Ishikawa (cell line): ENCODE results near the gene PKN2.

ENCODE experiments used
- CEBPB ChIP-seq: IDR thresholded peaks from 2 replicates; pipeline ENCODE4 v1.6.1; 2012
- CREB1 ChIP-seq: IDR thresholded peaks from 2 replicates; pipeline ENCODE4 v1.6.1; 2012; ENCODE audit warnings: low read depth
- EGR1 ChIP-seq: IDR thresholded peaks from 2 replicates; pipeline ENCODE4 v1.6.1; 2012
- EP300 ChIP-seq: IDR thresholded peaks from 2 replicates; pipeline ENCODE4 v1.6.1; 2012; ENCODE audit warnings: borderline replicate concordance
- FOXM1 ChIP-seq: IDR thresholded peaks from 2 replicates; pipeline ENCODE4 v1.6.1; 2012; ENCODE audit warnings: low read depth, borderline replicate concordance
- NFIC ChIP-seq: IDR thresholded peaks from 2 replicates; pipeline ENCODE4 v1.6.1; 2012
- RAD21 ChIP-seq: IDR thresholded peaks from 2 replicates; pipeline ENCODE4 v1.6.1; 2012; ENCODE audit warnings: low read depth
- TAF1 ChIP-seq: IDR thresholded peaks from 2 replicates; pipeline ENCODE4 v1.6.1; 2012; ENCODE audit warnings: low read depth, mild to moderate bottlenecking
- TCF12 ChIP-seq: IDR thresholded peaks from 2 replicates; pipeline ENCODE4 v1.6.1; 2012; ENCODE audit warnings: low read depth
- TEAD4 ChIP-seq: IDR thresholded peaks from 2 replicates; pipeline ENCODE4 v1.6.1; 2012
- YY1 ChIP-seq: IDR thresholded peaks from 2 replicates; pipeline ENCODE4 v1.6.1; 2012; ENCODE audit warnings: low read depth
- ZBTB7A ChIP-seq: IDR thresholded peaks from 2 replicates; pipeline ENCODE4 v1.6.1; 2012; ENCODE audit warnings: low read depth
- TF ChIP-seq, protein P1 (sequence below): IDR thresholded peaks from 2 replicates; pipeline ENCODE4 v1.6.1; 2012
- TF ChIP-seq, protein P2 (sequence below): IDR thresholded peaks from 2 replicates; pipeline ENCODE4 v1.6.1; 2012; ENCODE audit warnings: low read depth, mild to moderate bottlenecking
- TF ChIP-seq, protein P3 (sequence below): IDR thresholded peaks from 2 replicates; pipeline ENCODE4 v1.6.1; 2012

PKN2 gene

DNA sequence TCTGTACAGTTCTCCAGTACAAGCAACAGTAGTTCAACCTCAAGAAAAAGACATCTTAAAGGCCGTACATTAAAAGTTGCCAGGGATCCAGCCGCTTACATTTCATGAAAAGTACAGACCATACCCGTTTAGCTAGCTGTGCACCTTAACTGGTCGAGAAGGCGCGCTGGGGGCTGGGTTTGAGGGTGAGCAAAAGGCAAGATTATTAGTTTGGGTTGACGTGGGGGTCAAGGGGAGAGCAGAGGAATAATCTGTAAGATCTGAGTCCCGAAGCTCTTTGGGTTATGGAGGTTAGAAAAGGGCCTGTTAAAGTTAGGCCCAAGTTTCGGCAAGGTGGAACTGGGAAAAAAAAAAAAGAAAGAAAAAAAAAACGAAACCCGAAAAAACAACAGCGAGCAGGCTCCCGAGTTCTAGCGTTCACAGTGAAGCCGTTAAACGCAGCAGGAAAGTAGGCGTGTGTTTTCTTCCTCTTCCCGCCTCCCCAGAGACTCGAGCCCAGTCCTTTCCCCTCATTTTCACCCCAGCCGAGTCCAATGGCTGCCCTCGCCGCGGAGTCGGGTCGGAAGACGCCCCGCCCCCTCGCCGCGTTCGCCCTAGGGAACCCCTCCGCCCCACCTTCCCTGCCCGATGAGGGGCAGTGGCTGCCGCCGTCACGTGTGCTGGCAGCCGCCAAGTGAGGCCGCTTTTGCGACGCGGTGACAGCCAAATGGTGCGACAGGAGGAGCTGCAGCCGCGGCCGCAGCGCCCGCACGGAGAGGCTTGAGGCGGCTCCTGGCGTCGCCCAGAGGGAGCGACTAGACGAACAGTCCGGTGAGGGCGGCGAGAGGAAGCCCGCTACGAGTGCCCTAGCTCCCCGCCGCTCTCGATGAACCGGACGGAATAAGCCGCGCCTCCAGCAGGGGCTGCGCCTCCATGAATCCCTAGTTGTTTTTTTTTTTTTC is at the start of gene PKN2:
PKN2 (plus strand) TSS at position 733 of the 941 bp plus-strand sequence. CDS start 308 bp downstream, outside the sequence.
- peak; percentile 90 for TF ChIP-seq CREB1
- TF ChIP-seq, protein P1, sequence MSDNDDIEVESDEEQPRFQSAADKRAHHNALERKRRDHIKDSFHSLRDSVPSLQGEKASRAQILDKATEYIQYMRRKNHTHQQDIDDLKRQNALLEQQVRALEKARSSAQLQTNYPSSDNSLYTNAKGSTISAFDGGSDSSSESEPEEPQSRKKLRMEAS: peak; percentile 61
- TF ChIP-seq, protein P2, sequence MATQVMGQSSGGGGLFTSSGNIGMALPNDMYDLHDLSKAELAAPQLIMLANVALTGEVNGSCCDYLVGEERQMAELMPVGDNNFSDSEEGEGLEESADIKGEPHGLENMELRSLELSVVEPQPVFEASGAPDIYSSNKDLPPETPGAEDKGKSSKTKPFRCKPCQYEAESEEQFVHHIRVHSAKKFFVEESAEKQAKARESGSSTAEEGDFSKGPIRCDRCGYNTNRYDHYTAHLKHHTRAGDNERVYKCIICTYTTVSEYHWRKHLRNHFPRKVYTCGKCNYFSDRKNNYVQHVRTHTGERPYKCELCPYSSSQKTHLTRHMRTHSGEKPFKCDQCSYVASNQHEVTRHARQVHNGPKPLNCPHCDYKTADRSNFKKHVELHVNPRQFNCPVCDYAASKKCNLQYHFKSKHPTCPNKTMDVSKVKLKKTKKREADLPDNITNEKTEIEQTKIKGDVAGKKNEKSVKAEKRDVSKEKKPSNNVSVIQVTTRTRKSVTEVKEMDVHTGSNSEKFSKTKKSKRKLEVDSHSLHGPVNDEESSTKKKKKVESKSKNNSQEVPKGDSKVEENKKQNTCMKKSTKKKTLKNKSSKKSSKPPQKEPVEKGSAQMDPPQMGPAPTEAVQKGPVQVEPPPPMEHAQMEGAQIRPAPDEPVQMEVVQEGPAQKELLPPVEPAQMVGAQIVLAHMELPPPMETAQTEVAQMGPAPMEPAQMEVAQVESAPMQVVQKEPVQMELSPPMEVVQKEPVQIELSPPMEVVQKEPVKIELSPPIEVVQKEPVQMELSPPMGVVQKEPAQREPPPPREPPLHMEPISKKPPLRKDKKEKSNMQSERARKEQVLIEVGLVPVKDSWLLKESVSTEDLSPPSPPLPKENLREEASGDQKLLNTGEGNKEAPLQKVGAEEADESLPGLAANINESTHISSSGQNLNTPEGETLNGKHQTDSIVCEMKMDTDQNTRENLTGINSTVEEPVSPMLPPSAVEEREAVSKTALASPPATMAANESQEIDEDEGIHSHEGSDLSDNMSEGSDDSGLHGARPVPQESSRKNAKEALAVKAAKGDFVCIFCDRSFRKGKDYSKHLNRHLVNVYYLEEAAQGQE: no peak
- no peak for TF ChIP-seq EP300
- peak; percentile 31 for TF ChIP-seq TEAD4
- TF ChIP-seq TAF1: peak; percentile 92
- TF ChIP-seq RAD21: no peak
- no peak for TF ChIP-seq CEBPB
- peak; percentile 78 for TF ChIP-seq YY1
- no peak for TF ChIP-seq EGR1
- TF ChIP-seq, protein P3, sequence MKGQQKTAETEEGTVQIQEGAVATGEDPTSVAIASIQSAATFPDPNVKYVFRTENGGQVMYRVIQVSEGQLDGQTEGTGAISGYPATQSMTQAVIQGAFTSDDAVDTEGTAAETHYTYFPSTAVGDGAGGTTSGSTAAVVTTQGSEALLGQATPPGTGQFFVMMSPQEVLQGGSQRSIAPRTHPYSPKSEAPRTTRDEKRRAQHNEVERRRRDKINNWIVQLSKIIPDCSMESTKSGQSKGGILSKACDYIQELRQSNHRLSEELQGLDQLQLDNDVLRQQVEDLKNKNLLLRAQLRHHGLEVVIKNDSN: peak; percentile 99
- no peak for TF ChIP-seq FOXM1
- TF ChIP-seq NFIC: peak; percentile 54
- no peak for TF ChIP-seq ZBTB7A
- TF ChIP-seq TCF12: no peak; the same call in 1 of the 2 replicates

DNA sequence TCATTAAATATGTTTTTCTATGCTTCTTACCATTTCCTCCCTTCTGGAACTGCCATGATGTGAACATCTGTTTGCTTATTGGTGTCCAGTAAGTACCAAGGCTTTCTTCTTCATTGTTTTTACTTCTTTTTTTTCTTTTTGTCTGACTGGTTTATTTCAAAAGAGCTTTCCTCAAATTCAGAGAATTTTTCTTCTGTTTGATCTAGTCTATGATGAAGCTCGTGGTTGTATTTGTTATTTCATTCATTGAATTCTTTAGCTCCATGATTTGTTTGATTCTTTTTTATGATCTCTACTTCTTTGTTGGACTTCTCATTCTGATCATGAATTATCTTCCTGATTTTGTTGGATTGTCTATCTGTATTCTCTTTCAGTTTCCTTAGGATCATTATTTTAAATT is 49.5 kb upstream of the PKN2 start:
- TF ChIP-seq ZBTB7A: no peak
- TF ChIP-seq, protein P2: no peak
- TF ChIP-seq, protein P3: no peak

DNA sequence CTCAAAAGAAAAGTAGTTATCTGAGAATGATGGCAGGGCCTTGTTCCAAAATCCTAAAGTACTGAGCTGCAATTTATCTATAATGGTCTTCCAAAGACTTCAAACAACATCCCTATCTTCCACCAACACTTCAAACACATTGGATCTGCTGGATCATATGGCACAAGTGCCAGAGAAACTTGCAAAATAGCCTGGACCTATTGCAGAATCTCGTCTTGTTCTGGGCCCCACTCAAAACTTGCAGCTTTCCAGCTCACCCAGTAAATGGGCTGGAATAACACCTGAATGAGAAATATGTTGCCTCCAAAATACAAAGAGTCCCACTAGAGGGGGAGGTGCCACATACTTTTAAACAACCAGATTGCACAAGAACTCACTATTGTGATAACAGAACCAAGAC is 44.0 kb upstream of the PKN2 start:
- TF ChIP-seq, protein P2: no peak
- TF ChIP-seq NFIC: no peak
- TF ChIP-seq, protein P3: no peak
- TF ChIP-seq CEBPB: no peak
- TF ChIP-seq EGR1: no peak
- no peak for TF ChIP-seq YY1
- TF ChIP-seq, protein P1: no peak
- no peak for TF ChIP-seq ZBTB7A
- no peak for TF ChIP-seq TCF12
- no peak for TF ChIP-seq CREB1
- TF ChIP-seq TEAD4: no peak
- no peak for TF ChIP-seq EP300
- TF ChIP-seq TAF1: no peak
- no peak for TF ChIP-seq FOXM1
- TF ChIP-seq RAD21: no peak

DNA sequence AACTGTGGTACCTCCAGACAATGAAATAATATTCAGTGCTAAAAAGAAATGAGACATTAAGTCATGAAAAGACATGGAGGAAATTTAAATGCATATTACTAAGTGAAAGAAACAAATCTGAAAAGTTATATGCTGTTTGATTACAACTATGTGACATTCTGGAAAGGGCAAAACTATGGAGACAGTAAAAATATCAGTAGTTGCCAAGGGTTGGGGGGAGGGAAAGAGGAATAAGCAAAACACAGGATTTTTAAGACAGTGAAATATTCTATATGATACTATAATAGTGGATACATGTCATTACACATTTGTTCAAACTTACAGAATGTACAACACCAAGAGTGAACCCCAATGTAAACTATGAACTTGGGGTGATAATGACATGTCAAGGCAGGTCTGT is 38.2 kb upstream of the PKN2 start:
- TF ChIP-seq, protein P2: no peak
- TF ChIP-seq FOXM1: no peak
- no peak for TF ChIP-seq TAF1
- TF ChIP-seq TCF12: no peak
- TF ChIP-seq CREB1: no peak
- TF ChIP-seq, protein P1: no peak
- TF ChIP-seq YY1: no peak
- TF ChIP-seq, protein P3: no peak
- no peak for TF ChIP-seq CEBPB
- no peak for TF ChIP-seq EGR1
- TF ChIP-seq TEAD4: no peak
- TF ChIP-seq NFIC: no peak
- no peak for TF ChIP-seq EP300
- no peak for TF ChIP-seq RAD21
